CD4-positive, alpha-beta T cell (primary cell): Measurements from ENCODE around the gene ZMAT3. TPM values are rescaled to one million over a fixed set of nuclear protein-coding genes. Genes with fewer than 3 reads are reported as not detected.

Experiments
- ATAC-seq: fragments of 200-7000 bp; cut with Tn5 transposase; one replicate; pipeline ENCODE4 v1.10.0; 2022; ENCODE audit warnings: mild to moderate bottlenecking; ENCODE audit not compliant: poor library complexity
- CTCF ChIA-PET: fragments of 350-600 bp; sonication (Branson Sonifier 250); formaldehyde crosslinking; loops from one replicate; lab custom pipeline; 2021; ENCODE audit warnings: antibody characterized with exemption, inconsistent platforms; lab: Charles Lee
- POLR2A ChIA-PET: fragments of 350-600 bp; sonication (Branson Sonifier 250); formaldehyde crosslinking; loops from one replicate; lab custom pipeline; 2021; ENCODE audit warnings: antibody characterized with exemption, inconsistent platforms; lab: Charles Lee
- DNase-seq, 14 experiments: peaks; one replicate each; pipeline ENCODE4 v3.0.0-alpha.2; 2013 to 2020; ENCODE audit warnings: mixed read lengths in 2 of 14
- H3K27ac ChIP-seq, 2 donors: one replicate each; pipeline versions ENCODE4 v1.5.1 to v1.7.0; 2013; ENCODE audit warnings: low read length in 2 of 2, low read depth in 1 of 2, mild to moderate bottlenecking in 1 of 2
- H3K27me3 ChIP-seq, 2 experiments: 1 replicate in 1 of 2; 2 replicates in 1 of 2; pipeline versions ENCODE4 v1.6.1 to v1.7.0; 2013; ENCODE audit warnings: low read length in 2 of 2, control low read depth in 1 of 2, mild to moderate bottlenecking in 1 of 2, moderate library complexity in 1 of 2; ENCODE audit not compliant: insufficient read depth in 2 of 2, control insufficient read depth in 1 of 2
- H3K36me3 ChIP-seq: one replicate; pipeline ENCODE4 v1.6.1; 2013; ENCODE audit warnings: low read length, control low read depth; ENCODE audit not compliant: insufficient read depth
- H3K4me1 ChIP-seq: one replicate; pipeline ENCODE4 v1.6.1; 2013; ENCODE audit warnings: low read length, control low read depth; ENCODE audit not compliant: insufficient read depth
- H3K4me3 ChIP-seq: one replicate; pipeline ENCODE4 v1.5.1; 2013; ENCODE audit warnings: mild to moderate bottlenecking, low read length, moderate library complexity
- H3K9me3 ChIP-seq, 2 experiments: 1 replicate in 1 of 2; 2 replicates in 1 of 2; pipeline versions ENCODE4 v1.6.1 to v1.7.0; 2013; ENCODE audit warnings: low read length in 2 of 2, mild to moderate bottlenecking in 2 of 2, control low read depth in 1 of 2, moderate library complexity in 1 of 2; ENCODE audit not compliant: control insufficient read depth in 1 of 2, insufficient read depth in 1 of 2
- H3K27ac Mint-ChIP-seq: one replicate; pipeline ENCODE4 v1.8.0; 2020; ENCODE audit warnings: mixed read lengths
- H3K27me3 Mint-ChIP-seq: one replicate; pipeline ENCODE4 v1.8.0; 2021; ENCODE audit warnings: mixed read lengths
- H3K36me3 Mint-ChIP-seq: one replicate; pipeline ENCODE4 v1.8.0; 2021; ENCODE audit warnings: low read depth, mixed read lengths
- H3K4me1 Mint-ChIP-seq: one replicate; pipeline ENCODE4 v1.8.0; 2021; ENCODE audit warnings: low read depth, mixed read lengths
- H3K4me3 Mint-ChIP-seq: one replicate; pipeline ENCODE4 v1.8.0; 2020; ENCODE audit warnings: mild to moderate bottlenecking, mixed read lengths
- H3K9me3 Mint-ChIP-seq: one replicate; pipeline ENCODE4 v1.8.0; 2020; ENCODE audit warnings: mixed read lengths
- intact Hi-C, 2 experiments: fragments of 100-400 bp; cut with DNase I in 1 of 2; cut with micrococcal nuclease in 1 of 2; formaldehyde crosslinking; loops; one replicate each; pipeline versions ENCODE4 v1.15.1 to v1.9.0; 2023 to 2025; cut with DNase I, micrococcal nuclease
- total RNA-seq, 174 experiments: library from RNA in 2 of 174; stranded (reverse) in 2 of 174; gene quantifications; one replicate each; pipeline ENCODE4 v1.2.3 and lab custom pipeline; 2021 to 2026
- TF ChIP-seq, protein P1 (sequence below): fragments of 200-600 bp; IDR thresholded peaks from one replicate; pipeline ENCODE4 v1.8.0; 2022; ENCODE audit warnings: antibody characterized with exemption, mild to moderate bottlenecking

ZMAT3 gene
- total RNA-seq, 2 experiments from 2014 or later, result 10.2 to 13.0 TPM

DNA sequence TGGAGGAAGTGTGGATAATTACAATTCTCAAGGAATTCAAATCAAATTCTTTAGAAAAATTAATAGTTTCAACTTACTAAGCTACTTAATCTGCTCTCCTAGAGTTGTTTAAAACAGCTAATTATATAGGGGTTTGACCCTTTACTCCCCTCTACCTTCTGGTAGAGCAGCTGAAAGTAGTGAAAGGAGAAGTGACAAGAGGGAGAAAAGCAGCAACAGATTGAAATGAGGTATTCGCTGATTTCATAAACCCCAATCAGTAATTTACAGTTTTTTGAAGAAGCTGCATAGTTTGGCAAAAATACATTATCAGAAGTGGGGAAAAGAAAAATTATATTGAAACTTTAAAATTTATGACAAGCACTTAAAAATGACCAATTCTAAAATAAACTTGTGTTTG lies 52.8 kb downstream of the ZMAT3 start:
- Histone ChIP-seq H3K9me3 (no peaks in the 10 kb centered on the region), H3K4me3 (no peak overlapping the region), H3K4me1 (peaks cover 5% of the 10 kb centered on the region), H3K27ac (no peak overlapping the region), H3K27me3 (no peaks in the 10 kb centered on the region), H3K36me3 (no peaks in the 10 kb centered on the region)
- TF ChIP-seq, protein P1, sequence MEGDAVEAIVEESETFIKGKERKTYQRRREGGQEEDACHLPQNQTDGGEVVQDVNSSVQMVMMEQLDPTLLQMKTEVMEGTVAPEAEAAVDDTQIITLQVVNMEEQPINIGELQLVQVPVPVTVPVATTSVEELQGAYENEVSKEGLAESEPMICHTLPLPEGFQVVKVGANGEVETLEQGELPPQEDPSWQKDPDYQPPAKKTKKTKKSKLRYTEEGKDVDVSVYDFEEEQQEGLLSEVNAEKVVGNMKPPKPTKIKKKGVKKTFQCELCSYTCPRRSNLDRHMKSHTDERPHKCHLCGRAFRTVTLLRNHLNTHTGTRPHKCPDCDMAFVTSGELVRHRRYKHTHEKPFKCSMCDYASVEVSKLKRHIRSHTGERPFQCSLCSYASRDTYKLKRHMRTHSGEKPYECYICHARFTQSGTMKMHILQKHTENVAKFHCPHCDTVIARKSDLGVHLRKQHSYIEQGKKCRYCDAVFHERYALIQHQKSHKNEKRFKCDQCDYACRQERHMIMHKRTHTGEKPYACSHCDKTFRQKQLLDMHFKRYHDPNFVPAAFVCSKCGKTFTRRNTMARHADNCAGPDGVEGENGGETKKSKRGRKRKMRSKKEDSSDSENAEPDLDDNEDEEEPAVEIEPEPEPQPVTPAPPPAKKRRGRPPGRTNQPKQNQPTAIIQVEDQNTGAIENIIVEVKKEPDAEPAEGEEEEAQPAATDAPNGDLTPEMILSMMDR, result no peak
- H3K4me1 Mint-ChIP-seq, result peaks cover 59% of the 10 kb centered on the region
- H3K4me3 Mint-ChIP-seq, result no peak overlapping the region
- H3K27me3 Mint-ChIP-seq, result no peaks in the 10 kb centered on the region
- POLR2A ChIA-PET, result interaction anchor here (0.9 to 1.4 kb wide), 4 partner anchors 18 to 305 kb away, joined by 3 to 6 read pairs (median 4); partner anchors contain the start of genes ZMAT3 and ZNF639
- no peaks in the 10 kb centered on the region for H3K9me3 Mint-ChIP-seq
- no peaks in the 10 kb centered on the region for H3K36me3 Mint-ChIP-seq
- H3K27ac Mint-ChIP-seq, result no peak overlapping the region
- intact Hi-C loops, result loop anchor here (5.0 to 10.0 kb wide), 3 partner anchors 78 to 186 kb away; no protein-coding TSS in a partner anchor
- CTCF ChIA-PET, result interaction anchor here (0.9 to 1.0 kb wide), 2 partner anchors 12 to 297 kb away, joined by 3 read pairs; no protein-coding TSS in a partner anchor
- no peak for ATAC-seq
- DNase-seq, result no peak

DNA sequence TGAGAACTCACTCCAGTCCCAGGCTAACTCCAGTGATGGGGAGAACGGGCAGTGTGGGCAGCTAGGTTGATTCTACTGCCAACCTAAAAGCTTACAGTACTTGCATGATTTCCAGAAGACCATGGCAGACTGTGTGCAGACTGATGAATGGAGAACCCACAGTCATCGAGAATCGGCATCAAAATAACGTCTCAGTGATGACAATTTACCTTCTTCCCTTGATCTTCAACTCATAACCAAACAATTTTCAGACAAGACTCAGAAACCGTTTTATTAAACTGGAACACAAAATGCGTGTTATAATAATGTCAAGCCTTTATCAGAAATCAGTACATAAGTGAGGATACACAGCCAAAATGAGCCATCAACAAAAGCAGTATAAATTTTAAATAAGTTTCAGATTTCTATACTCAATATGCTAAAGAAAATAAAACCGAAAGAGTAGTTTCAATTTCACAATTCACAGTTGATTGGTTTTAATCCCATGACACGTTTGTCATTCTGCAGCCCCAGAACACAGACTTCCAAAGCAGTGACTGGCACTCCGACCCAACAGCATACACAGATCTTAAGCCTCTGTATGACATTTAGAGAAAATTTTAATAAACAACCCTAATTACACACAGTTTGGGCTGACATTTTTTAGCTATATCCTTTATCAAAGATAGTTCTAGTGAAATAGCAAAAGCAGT lies 54.5 kb downstream of the ZMAT3 start:
- peaks cover 5% of the 10 kb centered on the region for H3K4me1 ChIP-seq
- peak overlapping the region; percentile 61 for H3K4me3 Mint-ChIP-seq
- DNase-seq (peak in 1 of 14 experiments; percentile 36), ATAC-seq (no peak)
- TF ChIP-seq, protein P1, result no peak
- CTCF ChIA-PET, result interaction anchor here (2.3 kb wide), 1 partner anchor 298 kb away, joined by 24 read pairs; no protein-coding TSS in a partner anchor
- POLR2A ChIA-PET, result interaction anchor here (0.6 kb wide), 1 partner anchor 137 kb away, joined by 3 read pairs; no protein-coding TSS in a partner anchor
- no peaks in the 10 kb centered on the region for H3K36me3 ChIP-seq
- H3K9me3 ChIP-seq, result no peaks in the 10 kb centered on the region
- no peaks in the 10 kb centered on the region for H3K27me3 ChIP-seq
- H3K27ac ChIP-seq, result no peak overlapping the region
- no peaks in the 10 kb centered on the region for H3K27me3 Mint-ChIP-seq
- H3K4me3 ChIP-seq, result peak overlapping the region; percentile 9
- H3K27ac Mint-ChIP-seq, result no peak overlapping the region
- no peaks in the 10 kb centered on the region for H3K36me3 Mint-ChIP-seq
- H3K4me1 Mint-ChIP-seq, result peaks cover 59% of the 10 kb centered on the region
- intact Hi-C loops, result loop anchor here (2.0 to 10.0 kb wide), 5 partner anchors 56 to 188 kb away; no protein-coding TSS in a partner anchor
- H3K9me3 Mint-ChIP-seq, result no peaks in the 10 kb centered on the region

DNA sequence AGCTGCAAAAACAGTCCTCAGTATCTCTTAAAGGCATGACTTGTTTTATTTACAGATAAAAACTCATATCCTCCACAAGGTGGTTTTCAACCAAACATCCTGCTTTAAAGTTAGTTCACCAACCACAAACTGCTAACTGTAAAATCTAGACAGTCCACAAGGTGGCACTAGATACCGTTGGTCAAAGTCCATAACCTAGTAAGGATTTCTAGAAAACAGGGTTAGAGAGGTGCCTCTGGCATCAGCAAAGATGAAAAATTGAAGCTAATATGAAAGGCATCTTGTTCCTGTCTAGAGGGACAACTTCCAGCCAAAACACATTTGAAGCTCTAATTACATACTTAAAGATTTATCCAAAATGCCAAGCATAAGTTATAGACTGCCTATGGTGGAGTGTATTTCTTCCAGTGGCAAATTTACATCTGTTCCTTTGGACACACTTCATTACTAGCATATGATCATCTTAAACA lies 56.0 kb downstream of the ZMAT3 start:
- Mint-ChIP-seq H3K27me3 (no peaks in the 10 kb centered on the region), H3K27ac (peak overlapping the region; percentile 31), H3K4me3 (no peak overlapping the region), H3K36me3 (no peaks in the 10 kb centered on the region), H3K9me3 (no peaks in the 10 kb centered on the region), H3K4me1 (peaks cover 45% of the 10 kb centered on the region)
- H3K4me1 ChIP-seq, result peaks cover 4% of the 10 kb centered on the region
- peak in 12 of 14 experiments; percentile 6 to 90 (median 58) for DNase-seq
- intact Hi-C loops, result loop anchor here (1.0 to 10.0 kb wide), 11 partner anchors 22 to 547 kb away; partner anchors contain the start of genes ACTL6A (in 1 of the 2) and ZMAT3 (in 1 of the 2)
- no peaks in the 10 kb centered on the region for H3K36me3 ChIP-seq
- no peaks in the 10 kb centered on the region for H3K9me3 ChIP-seq
- no peak overlapping the region for H3K4me3 ChIP-seq
- no peaks in the 10 kb centered on the region for H3K27me3 ChIP-seq
- CTCF ChIA-PET, result interaction anchor here (0.5 to 2.3 kb wide), 22 partner anchors 12 to 545 kb away, joined by 3 to 24 read pairs (median 3); partner anchors contain the start of genes MFN1, PIK3CA and ZMAT3
- peak; percentile 98 for ATAC-seq
- TF ChIP-seq, protein P1, result peak; percentile 88
- POLR2A ChIA-PET, result interaction anchor here (0.5 to 1.9 kb wide), 12 partner anchors 8 to 306 kb away, joined by 3 to 14 read pairs (median 5); partner anchors contain the start of gene ZMAT3
- H3K27ac ChIP-seq, result no peak overlapping the region
